NCI-H82 treated with DMSO at 0.1 percent for 48 hours (cell line): ENCODE measurements around the gene TAF6L.
A peak's percentile ranks its signal among the peaks of the same experiment; 100 is the strongest.
"Not testable (repeated sequence)": the region's sequence is repeated elsewhere in the genome, so short reads cannot be mapped to it uniquely, and the experiment has no call there.

Source experiments
- DNase-seq: peaks from one replicate; lab custom pipeline; 2025; ENCODE audit not compliant: unreplicated experiment; lab: John Stamatoyannopoulos, UW

TAF6L gene, protein sequence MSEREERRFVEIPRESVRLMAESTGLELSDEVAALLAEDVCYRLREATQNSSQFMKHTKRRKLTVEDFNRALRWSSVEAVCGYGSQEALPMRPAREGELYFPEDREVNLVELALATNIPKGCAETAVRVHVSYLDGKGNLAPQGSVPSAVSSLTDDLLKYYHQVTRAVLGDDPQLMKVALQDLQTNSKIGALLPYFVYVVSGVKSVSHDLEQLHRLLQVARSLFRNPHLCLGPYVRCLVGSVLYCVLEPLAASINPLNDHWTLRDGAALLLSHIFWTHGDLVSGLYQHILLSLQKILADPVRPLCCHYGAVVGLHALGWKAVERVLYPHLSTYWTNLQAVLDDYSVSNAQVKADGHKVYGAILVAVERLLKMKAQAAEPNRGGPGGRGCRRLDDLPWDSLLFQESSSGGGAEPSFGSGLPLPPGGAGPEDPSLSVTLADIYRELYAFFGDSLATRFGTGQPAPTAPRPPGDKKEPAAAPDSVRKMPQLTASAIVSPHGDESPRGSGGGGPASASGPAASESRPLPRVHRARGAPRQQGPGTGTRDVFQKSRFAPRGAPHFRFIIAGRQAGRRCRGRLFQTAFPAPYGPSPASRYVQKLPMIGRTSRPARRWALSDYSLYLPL

DNA sequence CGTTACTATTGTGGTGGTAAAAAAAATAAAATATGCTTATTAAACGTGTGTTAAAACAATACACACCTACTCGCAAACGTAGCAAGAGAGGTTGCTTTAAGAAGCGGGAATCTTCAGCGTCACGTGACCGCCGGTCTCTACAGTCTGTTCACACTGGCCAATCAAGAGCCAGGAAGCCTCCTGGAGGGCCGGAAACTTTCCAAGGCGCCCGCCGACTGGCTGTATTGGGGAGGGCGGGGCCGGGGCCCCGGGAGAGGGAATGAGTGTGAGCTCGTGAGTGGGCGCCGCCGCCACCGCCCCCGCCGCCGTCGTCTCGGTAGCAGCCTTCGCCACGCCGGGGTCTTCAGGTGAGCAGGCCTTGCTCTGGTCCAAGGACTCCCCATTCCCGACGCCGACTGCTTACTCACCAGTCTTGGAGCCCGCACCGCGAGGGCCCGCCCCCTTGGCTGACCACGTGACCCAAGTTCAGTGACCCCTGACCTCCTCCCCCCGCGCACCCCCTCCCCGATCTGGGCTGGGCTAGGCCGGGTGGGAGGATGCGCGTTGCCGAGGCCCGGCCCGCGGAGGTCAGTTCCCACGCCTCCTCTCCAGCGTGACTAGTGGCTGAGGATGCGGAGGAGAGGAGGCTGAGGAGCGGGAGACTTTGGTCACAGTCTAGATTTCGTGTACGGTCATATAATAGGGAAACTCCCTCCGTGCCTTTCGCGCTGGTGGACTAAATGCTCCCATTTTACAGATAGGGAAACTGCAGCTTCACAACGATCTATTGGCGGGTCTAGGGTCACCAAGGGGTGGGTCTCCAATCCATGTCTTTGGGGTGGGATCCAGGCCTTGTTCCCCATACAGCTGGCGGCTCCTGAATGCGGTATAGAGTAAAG lies at the start of gene TAF6L:
TAF6L (plus strand) TSS at position 253 of the 878 bp plus-strand sequence. CDS start 4,388 bp downstream, outside the sequence.
- peak; percentile 88 for DNase-seq

DNA sequence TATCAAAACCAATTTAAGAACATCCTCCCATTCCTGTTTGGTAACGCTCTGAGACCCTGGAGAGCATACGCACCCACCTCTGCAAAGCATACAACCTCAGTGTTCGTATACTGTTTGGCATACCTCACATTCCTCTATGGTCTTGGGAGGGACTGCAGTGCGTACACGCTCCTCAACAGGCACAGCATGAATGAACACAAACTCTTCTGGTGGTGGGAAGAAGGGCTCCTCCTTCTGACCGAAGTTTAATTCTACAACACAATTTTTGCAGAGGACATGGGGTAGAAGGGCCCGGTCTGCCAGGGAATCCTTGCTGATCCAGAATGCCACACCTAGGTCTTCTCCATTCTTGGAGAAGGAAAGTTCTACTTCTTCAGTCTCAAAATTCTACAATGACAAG lies 49.2 kb upstream of the TAF6L start:
- no peak for DNase-seq

DNA sequence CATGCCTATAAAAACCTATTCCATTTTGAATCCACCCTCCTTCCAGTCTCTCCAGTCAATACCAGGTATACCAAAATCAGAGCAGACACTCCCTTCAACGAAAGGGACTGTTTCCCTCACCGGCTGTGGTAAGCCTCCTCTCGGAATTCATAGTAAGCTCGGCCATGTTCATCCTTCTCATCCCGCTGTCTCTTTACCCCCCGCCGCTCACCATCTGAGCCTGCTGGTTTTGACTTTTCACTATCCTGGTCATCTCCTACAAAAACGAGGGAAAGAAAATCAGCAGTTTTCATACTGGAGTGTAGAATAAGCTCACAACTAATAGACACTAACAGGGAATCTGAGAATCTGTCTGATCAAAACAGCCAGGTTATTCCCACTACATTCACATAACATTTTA lies 47.0 kb upstream of the TAF6L start:
- no peak for DNase-seq

DNA sequence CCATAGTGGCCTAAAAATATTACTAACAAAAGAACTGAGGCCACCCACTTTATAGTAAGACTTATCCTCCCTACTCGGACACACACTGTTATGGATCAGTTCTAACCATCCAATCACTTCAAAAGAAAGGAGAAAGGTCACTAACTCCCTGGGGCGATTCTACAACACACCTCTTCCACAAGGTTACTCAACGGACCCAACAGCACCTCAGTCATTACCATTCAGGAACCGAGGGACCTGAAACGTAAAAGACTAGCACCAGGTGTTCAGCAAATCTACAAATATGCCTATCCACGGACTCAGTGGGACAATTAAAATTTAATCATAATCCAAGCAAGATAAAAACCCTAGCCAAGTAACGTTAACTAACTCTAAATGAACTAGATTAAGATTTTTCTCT lies 45.5 kb upstream of the TAF6L start:
- no peak for DNase-seq

DNA sequence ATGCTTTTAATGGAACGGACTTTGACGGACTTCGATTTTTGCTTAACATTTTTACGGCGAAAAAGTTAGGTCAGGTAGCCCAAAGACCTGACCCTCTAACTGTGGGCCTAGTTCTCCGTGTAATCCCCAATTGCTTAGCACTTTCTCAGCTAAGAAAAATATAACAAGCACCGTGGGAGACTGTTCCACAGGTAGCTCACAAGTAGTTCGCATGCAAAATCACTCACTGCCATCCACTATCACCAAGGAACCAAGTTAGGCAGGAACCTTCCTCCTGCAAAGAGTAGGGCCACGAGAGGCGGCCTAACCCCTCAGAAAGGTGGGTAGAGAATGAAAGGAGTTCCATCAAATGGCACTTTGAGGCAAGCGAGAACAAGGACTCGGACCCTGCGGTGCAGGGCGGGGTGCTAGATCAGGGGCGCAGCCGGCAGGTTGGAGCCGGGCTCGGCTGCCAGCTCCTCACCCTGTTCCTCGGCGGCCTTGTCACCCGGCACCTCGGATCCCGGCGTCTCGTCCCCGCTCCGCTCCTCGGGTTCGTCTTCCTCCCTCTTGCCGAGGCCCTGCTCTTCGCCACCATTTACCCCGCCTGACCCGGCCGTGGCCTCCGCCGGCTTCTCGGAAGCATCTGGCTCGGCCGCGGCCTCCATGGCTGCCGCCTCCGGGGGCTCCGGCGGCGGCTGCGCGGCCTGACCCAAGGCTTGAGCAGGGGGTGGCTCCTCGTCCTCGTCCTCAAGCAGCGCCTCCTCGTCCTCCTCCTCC lies 44.9 kb upstream of the TAF6L start:
- DNase-seq: no peak

DNA sequence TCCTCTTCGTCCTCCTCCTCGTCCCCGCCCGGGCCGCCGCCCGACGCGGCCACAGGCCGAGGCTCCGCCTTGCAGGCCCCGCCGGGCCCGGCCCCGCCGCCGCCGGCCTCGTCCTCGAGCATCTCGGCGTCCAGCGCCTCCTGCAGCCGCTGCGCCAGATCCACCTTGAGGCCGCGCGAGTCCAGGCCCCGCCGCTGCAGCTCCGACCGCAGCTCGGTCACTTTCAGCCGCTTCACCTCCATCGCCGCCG lies 44.4 kb upstream of the TAF6L start:
- no peak for DNase-seq

DNA sequence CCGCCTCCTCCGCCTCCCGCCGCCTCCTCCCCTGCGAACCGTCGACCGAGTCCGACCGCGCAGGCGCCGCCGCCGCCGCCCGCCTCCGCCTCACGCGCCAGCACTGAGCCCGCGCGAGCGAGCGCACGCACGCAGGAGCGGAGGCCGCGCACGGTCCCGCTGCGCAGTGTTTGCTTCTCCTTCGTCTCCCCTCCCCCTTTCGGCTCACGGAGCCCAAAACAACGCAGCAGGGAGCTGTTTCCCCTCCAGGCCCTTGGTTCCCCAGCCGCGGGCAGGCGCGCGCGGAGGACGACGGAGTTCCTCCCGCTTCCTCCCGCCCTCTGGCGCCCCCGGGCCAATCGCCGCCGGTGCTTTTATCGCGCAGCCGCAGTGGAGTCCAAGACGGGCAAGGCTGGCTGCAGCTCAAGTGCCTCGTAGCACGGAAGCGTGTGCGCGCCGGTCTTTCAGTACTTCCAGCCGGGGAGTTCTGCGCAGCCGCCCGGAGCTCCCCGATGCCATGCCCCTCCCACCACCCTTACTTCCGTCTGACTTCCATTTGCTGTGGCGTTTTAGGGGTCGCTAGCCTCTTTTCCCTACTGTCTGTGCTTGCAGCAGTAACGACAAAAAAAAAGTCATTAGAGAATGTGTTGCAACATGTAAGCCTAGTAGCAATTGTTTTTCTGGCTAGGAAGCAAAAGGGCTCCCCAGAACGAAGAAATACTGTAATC lies 43.9 kb upstream of the TAF6L start, which contains the start of gene HNRNPUL2:
HNRNPUL2 (minus strand) TSS at position 293 of the 707 bp plus-strand sequence. CDS start 301 bp downstream, outside the sequence.
- peak; percentile 92 for DNase-seq

DNA sequence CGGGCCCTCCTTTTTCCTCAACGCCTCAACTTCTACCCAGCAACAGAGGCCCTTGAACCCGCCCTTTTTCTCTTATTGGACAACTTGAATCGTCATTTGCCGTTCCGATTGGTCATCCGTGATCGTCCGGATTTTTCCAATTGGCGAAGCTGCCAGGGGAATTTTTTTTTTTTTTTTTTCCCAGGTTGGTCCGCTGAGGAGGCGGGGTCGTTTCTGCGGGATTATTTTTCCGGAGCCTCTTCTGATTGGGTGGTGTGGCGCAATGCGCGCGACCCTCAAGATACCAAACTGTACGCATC lies 43.4 kb upstream of the TAF6L start:
- peak; percentile 89 for DNase-seq

DNA sequence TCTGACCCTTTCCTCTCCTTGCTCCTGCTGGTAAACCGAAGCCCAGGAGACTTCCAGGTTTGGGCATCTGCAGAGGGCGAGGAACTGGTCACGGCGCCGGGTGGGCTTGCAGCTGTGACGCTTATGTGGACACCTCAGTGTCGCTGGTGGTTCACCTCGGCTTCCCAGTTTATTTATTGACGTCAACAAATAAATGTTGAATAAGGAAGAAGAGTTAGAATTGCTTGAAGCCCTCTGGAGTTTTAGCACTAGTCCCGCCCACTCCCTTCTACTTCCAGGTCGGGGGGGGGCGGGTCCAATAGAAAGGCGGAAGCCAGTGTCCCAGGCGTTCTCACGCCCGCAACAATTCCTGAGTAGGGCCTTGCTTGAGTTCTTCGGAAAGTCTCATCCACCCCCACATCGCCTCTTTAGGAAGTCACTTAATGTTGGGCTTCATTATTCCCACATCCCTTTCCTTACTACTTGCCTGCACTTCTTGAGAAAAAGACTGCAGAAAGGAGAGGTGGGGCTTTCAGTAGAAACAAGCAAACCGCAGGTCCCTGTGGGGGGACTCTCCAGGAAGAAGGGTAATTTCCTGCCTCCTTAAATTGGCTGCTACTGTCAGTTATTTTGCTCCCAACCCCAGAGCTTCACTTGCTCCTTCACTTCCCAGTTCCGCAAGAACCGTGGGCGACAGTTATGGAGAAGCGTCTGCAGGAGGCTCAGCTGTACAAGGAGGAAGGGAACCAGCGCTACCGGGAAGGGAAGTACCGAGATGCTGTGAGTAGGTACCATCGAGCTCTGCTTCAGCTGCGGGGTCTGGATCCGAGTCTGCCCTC lies 42.8 kb upstream of the TAF6L start, which contains the start of gene TTC9C:
TTC9C (plus strand) TSS at position 316 of the 818 bp plus-strand sequence; CDS start at position 679, 363 bp downstream.
- DNase-seq: peak; percentile 48

DNA sequence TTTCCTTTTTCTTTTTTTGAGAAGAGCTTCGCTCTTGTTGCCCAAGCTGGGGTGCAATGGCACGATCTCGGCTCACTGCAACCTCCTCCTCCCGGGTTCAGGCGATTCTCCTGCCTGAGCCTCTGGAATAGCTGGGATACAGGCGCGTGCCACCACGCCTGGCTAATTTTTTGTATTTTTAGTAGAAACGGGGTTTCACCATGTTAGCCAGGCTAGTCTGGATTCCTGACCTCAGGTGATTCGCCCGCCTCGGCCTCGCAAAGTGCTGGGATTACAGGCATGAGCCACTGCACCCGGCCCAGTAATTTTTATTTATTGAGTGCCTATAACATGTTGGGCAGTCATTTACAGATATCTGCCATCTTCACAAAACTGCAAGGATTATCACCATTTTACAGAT lies 41.1 kb upstream of the TAF6L start:
- DNase-seq: not testable (repeated sequence)

DNA sequence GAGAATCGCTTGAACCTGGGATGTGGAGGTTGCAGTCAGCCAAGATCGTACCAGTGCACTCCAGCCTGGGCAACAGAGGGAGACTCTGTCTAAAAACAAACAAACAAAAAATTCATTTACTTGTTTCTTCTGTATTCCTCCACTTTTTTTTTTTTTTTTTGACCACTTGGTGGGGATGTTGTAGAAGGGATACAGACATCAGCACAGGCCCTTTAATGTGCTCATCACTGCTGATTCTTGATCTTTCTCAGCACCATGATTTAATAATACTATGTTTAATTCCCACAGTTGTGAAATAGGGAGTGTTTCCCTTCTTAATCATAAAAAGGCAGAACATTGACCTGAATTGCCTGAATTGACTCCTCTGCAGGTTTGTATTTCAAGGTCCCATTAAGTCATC lies 38.4 kb upstream of the TAF6L start:
- no peak for DNase-seq

DNA sequence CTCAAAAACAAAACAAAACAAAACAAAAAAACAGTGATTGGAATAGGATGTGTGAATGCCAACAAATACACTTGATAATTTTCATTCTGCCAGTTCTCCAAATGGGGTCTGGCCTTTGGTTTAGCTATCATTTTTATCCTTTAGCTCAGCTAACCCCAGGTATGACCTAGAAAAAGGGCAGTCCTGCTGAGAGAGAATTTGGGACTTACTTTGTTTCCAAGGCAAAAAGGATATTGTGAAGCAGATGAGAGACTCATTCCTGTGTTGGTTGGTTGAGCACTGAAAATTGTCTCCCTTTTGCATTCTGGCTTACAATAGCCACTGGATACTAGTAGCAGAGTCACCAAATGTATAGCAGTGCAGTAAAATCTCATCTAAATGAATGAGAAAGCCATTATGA lies 34.0 kb upstream of the TAF6L start:
- DNase-seq: no peak

DNA sequence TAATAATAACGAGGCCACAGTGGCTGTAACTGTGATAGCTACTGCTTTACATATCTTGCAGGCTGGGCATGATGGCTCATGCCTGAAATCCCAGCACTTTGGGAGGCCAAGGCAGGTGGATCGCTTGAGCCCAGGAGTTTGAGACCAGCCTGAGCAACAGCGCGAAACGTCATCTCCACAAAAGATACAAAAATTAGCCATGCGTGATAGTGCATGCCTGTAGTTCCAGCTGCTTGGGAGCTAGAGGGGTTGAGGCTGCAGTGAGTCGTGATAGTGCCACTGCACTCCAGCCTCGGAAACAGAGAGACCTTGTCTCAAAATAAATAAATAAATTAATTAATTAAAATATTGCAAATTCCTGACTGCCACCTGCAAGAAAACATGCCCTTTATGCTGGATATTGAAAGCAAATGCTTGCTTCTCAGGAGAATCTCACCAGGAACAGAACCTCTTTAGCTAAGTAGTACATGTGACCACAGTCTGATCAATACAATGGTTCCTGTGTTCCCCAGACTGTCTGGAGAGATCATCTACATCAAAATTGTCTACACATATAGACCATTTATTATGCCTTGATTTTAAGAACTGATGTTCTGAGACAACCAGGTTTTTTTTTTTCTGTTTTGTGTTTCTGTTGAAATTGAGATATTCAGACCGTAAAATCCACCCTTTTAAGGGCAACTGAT lies 23.6 kb upstream of the TAF6L start:
- no peak for DNase-seq

DNA sequence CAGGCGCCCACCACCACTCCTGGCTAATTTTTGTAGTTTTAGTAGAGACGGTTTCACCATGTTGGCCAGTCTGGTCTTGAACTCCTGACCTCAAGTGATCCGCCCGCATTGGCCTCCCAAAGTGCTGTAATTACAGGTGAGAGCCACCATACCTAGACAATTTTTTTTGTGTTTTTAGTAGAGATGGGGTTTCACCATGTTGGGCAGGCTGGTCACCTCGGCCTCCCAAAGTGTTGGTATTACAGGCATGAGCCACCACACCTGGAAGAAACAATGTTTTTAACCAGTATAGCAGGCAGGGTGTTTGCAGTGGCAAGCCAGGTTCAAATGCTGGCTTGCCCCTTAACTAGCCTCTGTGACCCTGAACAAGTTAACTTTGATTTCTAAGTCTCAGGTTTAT lies 21.3 kb upstream of the TAF6L start:
- not testable (repeated sequence) for DNase-seq

DNA sequence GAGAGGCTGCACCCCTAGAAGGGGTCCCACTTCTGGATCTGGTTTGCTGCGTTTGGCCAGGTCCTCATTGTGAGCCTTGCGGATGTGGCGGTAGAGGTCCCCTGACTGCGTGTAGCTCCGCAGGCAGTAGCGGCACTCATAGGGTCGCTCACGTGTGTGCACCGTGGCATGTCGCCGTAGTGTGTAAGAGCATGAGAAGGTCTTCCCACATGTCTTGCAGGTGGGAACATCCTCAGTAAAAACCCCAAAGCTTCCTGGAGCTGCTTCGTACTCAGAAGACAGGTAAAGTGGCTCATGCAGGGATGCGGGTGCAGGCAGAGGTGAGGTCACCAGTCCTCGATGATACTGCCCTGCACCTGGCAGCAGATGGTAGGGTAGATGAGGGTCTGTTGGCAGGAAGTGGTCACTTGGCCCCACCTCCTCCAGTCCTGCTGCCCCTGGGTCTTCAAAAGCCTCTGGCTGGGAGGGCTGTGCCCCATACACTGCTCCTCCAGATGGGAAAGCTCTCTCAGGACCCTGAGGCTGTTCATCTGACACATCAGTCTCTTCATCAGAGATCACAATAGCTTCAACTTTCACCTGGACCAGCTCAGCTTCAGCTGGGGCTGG lies 18.9 kb upstream of the TAF6L start:
- no peak for DNase-seq

DNA sequence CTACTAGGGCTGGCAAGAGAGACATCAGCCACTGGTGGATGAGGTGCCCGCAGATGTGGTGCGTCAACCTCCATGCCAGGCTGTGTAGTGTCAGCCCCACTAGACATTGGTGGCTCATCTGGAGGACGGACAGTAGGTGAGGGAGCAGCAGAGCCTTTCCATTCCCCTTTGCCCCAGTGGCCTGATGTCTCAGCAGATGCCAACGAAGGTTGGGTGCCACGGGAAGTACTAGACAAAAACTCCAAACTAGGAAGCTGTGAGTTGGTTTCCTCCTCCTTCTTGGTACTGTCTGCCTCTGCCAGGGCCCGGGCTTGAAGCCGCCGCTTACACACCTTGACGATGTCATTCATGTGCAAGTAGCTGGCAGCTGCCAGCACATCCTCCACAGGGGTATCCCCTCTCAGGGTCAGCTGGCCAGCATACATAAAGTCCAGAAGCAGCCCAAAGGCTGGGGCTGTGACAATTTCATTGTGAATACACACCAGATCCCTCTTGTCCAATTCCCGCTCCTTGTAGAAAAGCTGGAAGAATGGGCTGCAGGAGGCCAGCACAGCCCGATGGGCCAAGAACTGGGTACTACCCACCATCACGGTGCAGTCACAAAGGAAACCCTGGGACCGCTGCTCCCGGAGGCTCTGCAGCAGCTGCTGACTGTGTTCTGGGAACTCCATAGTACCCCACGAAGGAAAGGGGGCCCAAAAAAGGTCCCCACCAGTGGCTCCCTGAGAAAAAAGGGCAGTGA lies 18.0 kb upstream of the TAF6L start:
- DNase-seq: no peak

DNA sequence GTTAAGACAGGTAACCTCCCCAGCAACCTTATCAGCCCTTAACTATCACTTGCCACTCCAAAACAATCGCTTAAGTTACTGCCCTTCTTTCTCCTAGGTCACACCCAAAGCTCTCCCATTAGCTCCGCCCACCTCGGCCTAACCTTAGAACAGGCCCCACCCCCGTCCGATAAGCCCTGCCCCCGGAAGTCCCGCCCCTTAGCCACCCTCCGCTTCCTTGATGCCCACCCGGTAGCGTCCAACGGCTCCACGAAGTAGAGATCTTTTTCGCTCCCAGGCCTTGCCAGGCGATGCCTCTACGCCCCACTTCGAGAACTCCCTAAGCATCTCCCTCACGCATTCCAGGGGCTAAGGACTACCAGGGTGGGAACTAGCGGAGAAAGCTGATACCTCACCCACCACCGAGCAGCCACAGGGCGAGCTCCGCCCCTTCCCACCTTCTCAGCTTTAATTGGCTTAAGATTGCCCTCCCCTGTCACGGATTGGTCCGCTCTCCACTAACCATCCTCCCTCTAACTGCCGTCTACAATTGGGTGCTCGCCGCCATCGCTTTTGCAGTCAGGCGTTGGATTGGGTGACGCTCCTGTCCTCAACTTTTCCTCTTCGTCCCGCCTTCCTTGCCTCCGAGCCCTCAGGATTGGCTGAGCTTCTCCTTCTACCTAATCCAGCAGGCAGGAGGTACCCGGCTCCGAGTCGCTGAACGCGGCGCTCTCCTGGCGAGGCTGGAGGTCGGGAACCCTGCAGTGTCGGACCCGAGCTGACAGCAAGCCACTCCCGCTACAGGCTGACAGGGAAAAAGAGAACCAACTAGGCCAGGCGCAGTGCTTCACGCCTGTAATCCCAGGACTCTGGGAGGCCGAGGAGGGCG lies 17.2 kb upstream of the TAF6L start, which contains the start of gene ZBTB3:
ZBTB3 (minus strand) TSS at position 425 of the 868 bp plus-strand sequence. CDS start 496 bp downstream, outside the sequence.
- DNase-seq: peak; percentile 98
